Left ventricle myocardium inferior (tissue), 1 donor: ENCODE results near the gene GRHL1. TPM values are rescaled to one million over a fixed set of nuclear protein-coding genes. Genes with fewer than 3 reads are reported as not detected.
"Not testable (repeated sequence)": the region's sequence is repeated elsewhere in the genome, so short reads cannot be mapped to it uniquely, and the experiment has no call there.

ENCODE experiments used
- DNase-seq: peaks from one replicate; pipeline ENCODE4 v3.0.0-alpha.2; 2020
- H3K27ac ChIP-seq: fragments of 200-600 bp; replicated peaks from 2 replicates; pipeline ENCODE4 v1.8.0; 2021
- H3K27me3 ChIP-seq: fragments of 200-600 bp; 2 replicates; pipeline ENCODE4 v1.8.0; 2021; ENCODE audit warnings: low read depth
- H3K36me3 ChIP-seq: fragments of 200-600 bp; 2 replicates; pipeline ENCODE4 v1.8.0; 2021
- H3K4me1 ChIP-seq: fragments of 200-600 bp; 2 replicates; pipeline ENCODE4 v1.8.0; 2021
- H3K4me3 ChIP-seq: fragments of 200-600 bp; 2 replicates; pipeline ENCODE4 v1.8.0; 2021; ENCODE audit warnings: mild to moderate bottlenecking, moderate library complexity
- H3K9me3 ChIP-seq: fragments of 200-600 bp; replicated peaks from 2 replicates; pipeline ENCODE4 v1.8.0; 2021
- CTCF ChIP-seq: fragments of 200-600 bp; IDR thresholded peaks from 2 replicates; pipeline ENCODE4 v1.8.0; 2021; ENCODE audit warnings: antibody characterized with exemption, mild to moderate bottlenecking, borderline replicate concordance
- intact Hi-C: fragments of 100-400 bp; cut with micrococcal nuclease; formaldehyde crosslinking; loops from one replicate; pipeline ENCODE4 v1.11.0; 2022
- total RNA-seq: library from RNA; stranded (reverse); fragmentation: NEBNext Ultra II Directional; extraction: Animal tissue kit (Norgen Biotek cat#: 25700); gene quantifications from one replicate; pipeline ENCODE4 v1.2.1, GENCODE V29; 2021
- donor health status: DM: no; HTN: yes; CAD: no; lungs with severe emphysema.

Gene GRHL1
- total RNA-seq, 1 donor from 2014 or later = 0.69 TPM

DNA sequence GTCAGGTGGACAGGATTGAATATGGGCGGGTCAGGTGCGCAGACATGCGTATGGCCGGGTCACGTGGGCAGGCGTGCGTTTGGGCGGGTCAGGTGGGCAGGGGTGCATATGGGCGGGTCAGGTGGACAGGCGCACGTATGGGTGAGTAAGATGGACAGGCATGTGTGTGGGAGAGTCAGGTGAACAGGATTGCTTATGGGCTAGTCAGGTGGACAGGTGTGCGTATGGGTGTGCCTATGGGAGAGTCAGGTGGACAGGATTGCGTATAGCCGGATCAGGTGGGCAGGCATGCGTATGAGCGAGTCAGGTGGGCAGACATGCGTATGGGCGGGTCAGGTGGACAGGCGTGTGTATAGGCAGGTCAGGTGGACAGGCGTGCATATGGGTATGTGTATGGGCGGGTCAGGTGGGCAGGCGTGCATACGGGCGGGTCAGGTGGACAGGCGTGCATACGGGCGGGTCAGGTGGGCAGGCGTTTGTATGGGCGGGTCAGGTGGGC, 61.5 kb downstream of the GRHL1 start:
- no peak for TF ChIP-seq CTCF
- H3K36me3 ChIP-seq = no peaks in the 10 kb centered on the region
- DNase-seq = no peak
- no peak overlapping the region for H3K27ac ChIP-seq
- H3K4me3 ChIP-seq = no peak overlapping the region
- peaks cover 13% of the 10 kb centered on the region for H3K9me3 ChIP-seq
- peaks cover 25% of the 10 kb centered on the region for H3K4me1 ChIP-seq
- no peaks in the 10 kb centered on the region for H3K27me3 ChIP-seq
- intact Hi-C loops = no loop called here

DNA sequence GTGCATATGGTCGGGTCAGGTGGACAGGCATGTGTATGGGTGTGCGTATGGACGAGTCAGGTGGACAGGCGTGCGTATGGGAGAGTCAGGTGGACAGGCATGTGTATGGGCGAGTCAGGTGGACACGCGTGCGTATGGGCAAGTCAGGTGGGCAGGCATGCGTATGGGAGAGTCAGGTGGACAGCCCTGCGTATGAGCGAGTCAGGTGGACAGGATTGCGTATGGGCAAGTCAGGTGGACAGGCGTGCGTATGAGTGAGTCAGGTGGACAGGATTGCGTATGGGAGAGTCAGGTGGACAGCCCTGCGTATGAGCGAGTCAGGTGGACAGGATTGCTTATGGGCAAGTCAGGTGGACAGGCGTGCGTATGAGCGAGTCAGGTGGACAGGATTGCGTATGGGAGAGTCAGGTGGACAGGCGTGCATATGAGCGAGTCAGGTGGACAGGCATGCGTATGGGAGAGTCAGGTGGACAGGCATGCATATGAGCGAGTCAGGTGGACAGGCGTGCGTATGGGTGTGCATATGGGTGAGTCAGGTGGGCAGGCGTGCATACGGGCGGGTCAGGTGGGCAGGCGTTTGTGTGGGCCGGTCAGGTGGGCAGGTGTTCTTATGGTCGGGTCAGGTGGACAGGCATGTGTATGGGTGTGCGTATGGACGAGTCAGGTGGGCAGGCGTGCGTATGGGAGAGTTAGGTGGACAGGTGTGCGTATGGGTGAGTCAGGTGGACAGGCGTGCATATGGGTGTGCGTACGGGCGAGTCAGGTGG, 62.3 kb downstream of the GRHL1 start:
- intact Hi-C loops, DNase-seq, H3K27ac ChIP-seq, H3K36me3 ChIP-seq, H3K4me3 ChIP-seq, H3K27me3 ChIP-seq: not testable (repeated sequence)
- Histone ChIP-seq H3K4me1 (peaks cover 17% of the 10 kb centered on the region), H3K9me3 (peaks cover 15% of the 10 kb centered on the region)

- Histone ChIP-seq H3K4me3 (no peak overlapping the region), H3K27ac (no peak overlapping the region), H3K4me1 (peaks cover 9% of the 10 kb centered on the region), H3K36me3 (no peaks in the 10 kb centered on the region), H3K9me3 (peaks cover 15% of the 10 kb centered on the region), H3K27me3 (no peaks in the 10 kb centered on the region)
- intact Hi-C loops = no loop called here
- no peak for DNase-seq
- no peak for TF ChIP-seq CTCF
Observed at GRCh38 chr2:10014418-10015190, 63.1 kb downstream of the GRHL1 start.

GRCh38 chr2:10015376-10015989, 64.0 kb downstream of the GRHL1 start:
- H3K4me1 ChIP-seq, H3K4me3 ChIP-seq, H3K36me3 ChIP-seq, intact Hi-C loops, H3K27ac ChIP-seq, H3K27me3 ChIP-seq, DNase-seq: not testable (repeated sequence)
- peaks cover 15% of the 10 kb centered on the region for H3K9me3 ChIP-seq

DNA sequence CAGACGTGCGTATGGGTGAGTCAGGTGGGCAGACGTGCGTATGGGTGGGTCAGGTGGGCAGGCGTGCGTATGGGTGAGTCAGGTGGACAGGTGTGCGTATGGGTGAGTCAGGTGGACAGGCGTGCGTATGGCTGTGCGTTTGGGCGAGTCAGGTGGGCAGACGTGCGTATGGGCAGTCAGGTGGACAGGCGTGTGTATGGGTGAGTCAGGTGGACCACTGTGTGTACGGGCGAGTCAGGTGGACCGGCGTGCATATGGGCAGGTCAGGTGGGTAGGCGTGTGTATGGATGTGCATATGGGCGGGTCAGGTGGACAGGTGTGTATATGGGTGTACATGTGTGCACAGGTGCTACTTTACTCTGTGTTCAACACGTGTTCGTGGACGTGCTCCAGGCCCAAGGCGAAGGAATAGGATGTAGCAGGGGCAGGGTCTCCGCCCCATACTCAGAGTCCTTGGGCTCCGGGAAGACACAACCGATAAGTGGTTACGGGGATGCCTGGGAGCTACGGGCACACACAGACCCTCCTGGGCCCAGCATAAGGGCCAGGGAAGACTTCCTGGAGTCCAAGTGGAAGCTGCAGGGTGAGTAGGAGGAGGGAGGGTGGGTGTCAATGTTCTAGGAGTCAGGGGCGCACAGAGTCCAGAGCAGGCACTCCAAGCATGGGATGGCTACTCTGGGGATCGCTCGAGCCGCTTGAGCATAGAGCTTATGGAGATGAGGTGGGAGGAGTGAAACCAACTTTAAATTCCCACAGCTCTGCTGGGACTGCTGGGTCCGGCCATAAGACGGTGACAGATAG, 64.7 kb downstream of the GRHL1 start:
- DNase-seq = no peak
- Histone ChIP-seq H3K27me3 (no peaks in the 10 kb centered on the region), H3K27ac (no peak overlapping the region), H3K4me1 (no peaks in the 10 kb centered on the region), H3K4me3 (no peak overlapping the region), H3K9me3 (peaks cover 15% of the 10 kb centered on the region), H3K36me3 (no peaks in the 10 kb centered on the region)
- TF ChIP-seq CTCF = no peak
- intact Hi-C loops = no loop called here

DNA sequence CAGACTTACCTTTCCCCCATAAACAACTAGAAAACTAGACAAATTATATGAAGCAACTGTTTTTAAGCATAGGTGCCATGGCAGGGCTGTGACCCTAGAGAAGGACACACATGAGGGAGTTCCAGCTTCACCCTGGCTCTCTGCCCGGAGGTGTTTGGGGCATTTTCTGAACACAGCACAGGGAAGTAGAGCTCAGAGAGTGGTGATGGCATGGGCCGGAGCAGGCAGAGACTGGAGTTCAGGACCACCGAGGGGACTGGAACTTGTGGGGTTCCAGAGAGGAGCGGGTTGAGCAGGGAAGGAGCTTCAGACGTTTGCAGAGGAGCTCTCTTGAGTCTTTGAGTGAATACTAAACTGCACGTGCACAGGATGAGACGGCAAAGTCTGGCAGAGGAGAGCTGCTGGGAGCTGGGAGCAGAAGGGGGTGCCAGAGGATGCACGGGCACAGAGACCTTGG, 65.3 kb downstream of the GRHL1 start:
- TF ChIP-seq CTCF = no peak
- no peaks in the 10 kb centered on the region for H3K36me3 ChIP-seq
- H3K27me3 ChIP-seq = no peaks in the 10 kb centered on the region
- H3K9me3 ChIP-seq = peaks cover 15% of the 10 kb centered on the region
- intact Hi-C loops = no loop called here
- no peak for DNase-seq
- H3K27ac ChIP-seq = no peak overlapping the region
- H3K4me3 ChIP-seq = no peak overlapping the region
- no peaks in the 10 kb centered on the region for H3K4me1 ChIP-seq
